Ishikawa (cell line): ENCODE data around the gene LYRM7.

Experiments
- CEBPB ChIP-seq: IDR thresholded peaks from 2 replicates; pipeline ENCODE4 v1.6.1; 2012
- CREB1 ChIP-seq: IDR thresholded peaks from 2 replicates; pipeline ENCODE4 v1.6.1; 2012; ENCODE audit warnings: low read depth
- EGR1 ChIP-seq: IDR thresholded peaks from 2 replicates; pipeline ENCODE4 v1.6.1; 2012
- EP300 ChIP-seq: IDR thresholded peaks from 2 replicates; pipeline ENCODE4 v1.6.1; 2012; ENCODE audit warnings: borderline replicate concordance
- FOXM1 ChIP-seq: IDR thresholded peaks from 2 replicates; pipeline ENCODE4 v1.6.1; 2012; ENCODE audit warnings: low read depth, borderline replicate concordance
- MAX ChIP-seq: IDR thresholded peaks from 2 replicates; pipeline ENCODE4 v1.6.1; 2012
- NFIC ChIP-seq: IDR thresholded peaks from 2 replicates; pipeline ENCODE4 v1.6.1; 2012
- RAD21 ChIP-seq: IDR thresholded peaks from 2 replicates; pipeline ENCODE4 v1.6.1; 2012; ENCODE audit warnings: low read depth
- REST ChIP-seq: IDR thresholded peaks from 2 replicates; pipeline ENCODE4 v1.6.1; 2012; ENCODE audit warnings: low read depth, mild to moderate bottlenecking
- TAF1 ChIP-seq: IDR thresholded peaks from 2 replicates; pipeline ENCODE4 v1.6.1; 2012; ENCODE audit warnings: low read depth, mild to moderate bottlenecking
- TCF12 ChIP-seq: IDR thresholded peaks from 2 replicates; pipeline ENCODE4 v1.6.1; 2012; ENCODE audit warnings: low read depth
- TEAD4 ChIP-seq: IDR thresholded peaks from 2 replicates; pipeline ENCODE4 v1.6.1; 2012
- USF1 ChIP-seq: IDR thresholded peaks from 2 replicates; pipeline ENCODE4 v1.6.1; 2012
- YY1 ChIP-seq: IDR thresholded peaks from 2 replicates; pipeline ENCODE4 v1.6.1; 2012; ENCODE audit warnings: low read depth
- ZBTB7A ChIP-seq: IDR thresholded peaks from 2 replicates; pipeline ENCODE4 v1.6.1; 2012; ENCODE audit warnings: low read depth

LYRM7 gene

GRCh38 chr5:131254741-131255140 lies 84.0 kb downstream of the LYRM7 start:
- TF ChIP-seq CEBPB: no peak
- no peak for TF ChIP-seq TCF12
- no peak for TF ChIP-seq NFIC
- no peak for TF ChIP-seq ZBTB7A
- TF ChIP-seq REST: no peak
- no peak for TF ChIP-seq CREB1
- no peak for TF ChIP-seq TAF1
- TF ChIP-seq MAX: no peak
- TF ChIP-seq EP300: no peak
- no peak for TF ChIP-seq RAD21
- TF ChIP-seq FOXM1: no peak
- TF ChIP-seq USF1: no peak
- no peak for TF ChIP-seq EGR1
- no peak for TF ChIP-seq YY1
- no peak for TF ChIP-seq TEAD4
